Measurements from ENCODE around the gene SH3PXD2A. TPM values are rescaled to one million over a fixed set of nuclear protein-coding genes. Genes with fewer than 3 reads are reported as not detected.
A peak's percentile ranks its signal among the peaks of the same experiment; 100 is the strongest.

The SH3PXD2A gene
- total RNA-seq, 1 donor: 58.3 TPM

GRCh38 chr10:103620352-103620740 is 235.0 kb downstream of the SH3PXD2A start:
- TF ChIP-seq, protein P1, sequence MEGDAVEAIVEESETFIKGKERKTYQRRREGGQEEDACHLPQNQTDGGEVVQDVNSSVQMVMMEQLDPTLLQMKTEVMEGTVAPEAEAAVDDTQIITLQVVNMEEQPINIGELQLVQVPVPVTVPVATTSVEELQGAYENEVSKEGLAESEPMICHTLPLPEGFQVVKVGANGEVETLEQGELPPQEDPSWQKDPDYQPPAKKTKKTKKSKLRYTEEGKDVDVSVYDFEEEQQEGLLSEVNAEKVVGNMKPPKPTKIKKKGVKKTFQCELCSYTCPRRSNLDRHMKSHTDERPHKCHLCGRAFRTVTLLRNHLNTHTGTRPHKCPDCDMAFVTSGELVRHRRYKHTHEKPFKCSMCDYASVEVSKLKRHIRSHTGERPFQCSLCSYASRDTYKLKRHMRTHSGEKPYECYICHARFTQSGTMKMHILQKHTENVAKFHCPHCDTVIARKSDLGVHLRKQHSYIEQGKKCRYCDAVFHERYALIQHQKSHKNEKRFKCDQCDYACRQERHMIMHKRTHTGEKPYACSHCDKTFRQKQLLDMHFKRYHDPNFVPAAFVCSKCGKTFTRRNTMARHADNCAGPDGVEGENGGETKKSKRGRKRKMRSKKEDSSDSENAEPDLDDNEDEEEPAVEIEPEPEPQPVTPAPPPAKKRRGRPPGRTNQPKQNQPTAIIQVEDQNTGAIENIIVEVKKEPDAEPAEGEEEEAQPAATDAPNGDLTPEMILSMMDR (IDR thresholded peaks at IDR 0.05; ENCODE audit: insufficient read depth, low read depth, low read length): no peak
- H3K4me3 ChIP-seq (ENCODE audit: low read depth, low read length): no peak overlapping the region
- no peak for DNase-seq (ENCODE audit: low read depth)

- TF ChIP-seq, protein P1 (IDR thresholded peaks at IDR 0.05; ENCODE audit: insufficient read depth, low read depth, low read length): no peak
- H3K4me3 ChIP-seq (ENCODE audit: low read depth, low read length): no peak overlapping the region
- DNase-seq (ENCODE audit: low read depth): no peak
These were observed 235.7 kb downstream of the SH3PXD2A start for GRCh38 chr10:103619424-103620351.

GRCh38 chr10:103618575-103619423 is 236.6 kb downstream of the SH3PXD2A start:
- peak; percentile 90 for DNase-seq (ENCODE audit: low read depth)

DNA sequence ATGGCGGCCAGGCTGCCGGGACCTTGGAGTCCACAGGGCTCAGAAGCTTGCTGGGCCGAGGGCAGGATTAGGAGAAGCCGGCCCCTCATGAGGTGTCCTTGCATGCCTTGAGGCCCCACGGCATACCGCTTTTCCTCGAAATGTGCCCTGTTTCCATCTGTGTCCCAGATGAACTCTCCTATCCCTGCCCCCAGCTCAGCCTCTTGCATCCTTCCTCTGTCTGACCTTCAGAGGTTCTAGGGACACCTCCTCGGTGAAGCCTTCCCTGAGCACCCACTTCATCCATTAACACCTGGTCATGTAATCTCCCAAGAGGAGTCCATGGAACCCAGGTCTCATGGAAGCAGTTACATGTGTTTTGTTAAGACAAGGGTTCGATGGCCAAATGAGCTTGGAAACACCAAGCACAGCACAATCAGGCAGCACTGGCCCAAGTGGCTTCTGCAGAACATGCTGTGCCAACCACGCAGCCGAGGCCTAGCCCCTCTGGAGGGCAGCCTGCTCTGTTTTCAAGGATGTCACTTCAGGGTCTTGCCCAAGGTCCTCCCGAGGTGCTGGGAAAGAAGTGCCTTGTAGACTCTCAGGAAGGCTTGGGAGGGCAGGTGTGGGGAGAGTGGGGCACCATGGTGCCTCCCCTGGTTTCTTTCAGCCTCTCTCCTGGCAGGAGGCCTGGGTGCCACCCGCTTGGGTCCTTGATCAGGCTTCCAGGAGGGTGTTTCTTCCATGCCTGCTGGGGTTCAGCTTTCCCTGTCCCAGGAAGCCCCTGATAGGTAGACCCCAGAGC is 237.6 kb downstream of the SH3PXD2A start:
- TF ChIP-seq, protein P1 (IDR thresholded peaks at IDR 0.05; ENCODE audit: insufficient read depth, low read depth, low read length): no peak
- no peak for DNase-seq (ENCODE audit: low read depth)
- no peak overlapping the region for H3K4me3 ChIP-seq (ENCODE audit: low read depth, low read length)

More at GRCh38 chr10:103618575-103619423, 236.6 kb downstream of the SH3PXD2A start:
- TF ChIP-seq, protein P1 (IDR thresholded peaks at IDR 0.05; ENCODE audit: insufficient read depth, low read depth, low read length): no peak
- no peak overlapping the region for H3K4me3 ChIP-seq (ENCODE audit: low read depth, low read length)

DNA sequence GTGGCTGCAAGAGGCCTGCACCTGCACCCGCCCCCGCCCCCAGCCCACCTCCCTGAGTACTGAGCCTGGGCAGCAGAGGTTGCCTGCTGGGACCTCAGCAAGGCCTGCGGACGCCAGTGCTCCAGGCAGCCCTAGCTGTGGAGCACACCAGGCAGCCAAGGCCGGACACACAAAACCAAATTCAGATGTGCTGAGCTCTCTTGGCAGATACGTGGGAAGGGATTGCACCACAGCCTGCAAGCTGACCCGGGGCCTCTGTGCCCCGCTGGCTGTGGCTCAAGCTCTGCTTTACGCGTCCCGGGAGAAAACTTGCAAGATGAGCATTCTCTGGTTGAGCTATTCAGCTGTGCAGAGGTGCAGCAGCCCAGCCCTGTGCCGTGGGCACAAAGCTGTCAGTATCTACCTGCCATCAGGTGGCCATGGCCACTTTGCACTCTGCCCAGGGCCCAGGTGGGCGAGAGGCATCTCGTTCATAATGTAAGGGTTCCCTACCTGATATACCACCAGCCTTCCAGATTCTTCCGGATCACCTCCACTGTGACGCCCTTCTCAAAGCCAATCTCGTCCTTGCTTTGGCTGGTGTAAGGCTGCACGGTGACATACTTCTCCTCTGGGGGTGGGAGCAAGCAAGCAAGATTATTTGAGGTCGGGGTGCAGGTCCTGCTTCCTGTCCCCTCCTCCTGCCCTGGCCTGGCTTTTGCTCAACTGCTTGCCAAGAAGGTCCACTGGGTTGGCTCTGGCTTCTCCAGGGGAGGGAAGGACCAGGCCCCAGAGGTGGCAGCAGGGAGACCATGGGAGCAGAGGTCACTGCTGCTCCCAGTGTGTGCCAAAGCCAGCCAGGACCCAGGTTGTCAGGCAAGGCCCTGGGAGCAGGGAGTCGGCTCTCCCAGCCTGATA is 238.4 kb downstream of the SH3PXD2A start:
- DNase-seq (ENCODE audit: low read depth): peak; percentile 97
- H3K4me3 ChIP-seq (ENCODE audit: low read depth, low read length): no peak overlapping the region
- TF ChIP-seq, protein P1 (IDR thresholded peaks at IDR 0.05; ENCODE audit: insufficient read depth, low read depth, low read length): no peak

Data from fibroblast of villous mesenchyme (primary cell).